Astrocyte (in vitro differentiated cells and primary cell): ENCODE measurements around the gene KNL1. TPM values are rescaled to one million over a fixed set of nuclear protein-coding genes. Genes with fewer than 3 reads are reported as not detected.
A peak's percentile ranks its signal among the peaks of the same experiment; 100 is the strongest.

ENCODE experiments used
- DNase-seq: peaks from one replicate; pipeline ENCODE4 v3.0.0-alpha.2; 2010; ENCODE audit warnings: low read depth
- FAIRE-seq: peaks from 2 replicates; lab custom pipeline; 2011; peaks lifted over from hg19 to GRCh38; lab: Jason Lieb, UNC
- H2AFZ ChIP-seq: 2 replicates; pipeline ENCODE4 v1.6.0; 2012; ENCODE audit warnings: low read depth, low read length, inconsistent platforms
- H3K27ac ChIP-seq: 2 replicates; pipeline ENCODE4 v1.5.1; 2011; ENCODE audit warnings: low read depth, low read length, inconsistent platforms
- H3K27me3 ChIP-seq: 2 replicates; pipeline ENCODE4 v1.6.0; 2011; ENCODE audit warnings: low read length, inconsistent platforms; ENCODE audit not compliant: insufficient read depth
- H3K36me3 ChIP-seq: 2 replicates; pipeline ENCODE4 v1.5.1; 2011; ENCODE audit warnings: low read length, inconsistent platforms; ENCODE audit not compliant: insufficient read depth
- H3K4me1 ChIP-seq: 2 replicates; pipeline ENCODE4 v1.5.1; 2011; ENCODE audit warnings: low read length, inconsistent platforms; ENCODE audit not compliant: insufficient read depth
- H3K4me2 ChIP-seq: 2 replicates; pipeline ENCODE4 v1.6.0; 2012; ENCODE audit warnings: low read length, inconsistent platforms
- H3K4me3 ChIP-seq: 2 replicates; pipeline ENCODE4 v1.5.1; 2011; ENCODE audit warnings: low read depth, mild to moderate bottlenecking, low read length, inconsistent platforms; ENCODE audit not compliant: insufficient read depth
- H3K79me2 ChIP-seq: 2 replicates; pipeline ENCODE4 v1.6.0; 2012; ENCODE audit warnings: mild to moderate bottlenecking, low read length, inconsistent platforms; ENCODE audit not compliant: insufficient read depth
- H3K9ac ChIP-seq: 2 replicates; pipeline ENCODE4 v1.6.0; 2012; ENCODE audit warnings: mild to moderate bottlenecking, low read length, inconsistent platforms
- H3K9me3 ChIP-seq: 2 replicates; pipeline ENCODE4 v1.5.1; 2012; ENCODE audit warnings: low read depth, mild to moderate bottlenecking, low read length, inconsistent platforms; ENCODE audit not compliant: insufficient read depth
- H4K20me1 ChIP-seq: 2 replicates; pipeline ENCODE4 v1.6.0; 2012; ENCODE audit warnings: low read length, inconsistent platforms; ENCODE audit not compliant: insufficient read depth
- H3K27ac Mint-ChIP-seq: one replicate; pipeline ENCODE4 v1.8.0; 2021; ENCODE audit warnings: mild to moderate bottlenecking, mixed read lengths; ENCODE audit not compliant: unreplicated experiment
- H3K27me3 Mint-ChIP-seq: one replicate; pipeline ENCODE4 v1.8.0; 2021; ENCODE audit warnings: low read depth, mixed read lengths; ENCODE audit not compliant: unreplicated experiment
- H3K36me3 Mint-ChIP-seq: one replicate; pipeline ENCODE4 v1.8.0; 2021; ENCODE audit warnings: low read depth, mixed read lengths; ENCODE audit not compliant: unreplicated experiment
- H3K4me1 Mint-ChIP-seq: one replicate; pipeline ENCODE4 v1.8.0; 2021; ENCODE audit warnings: low read depth, mixed read lengths; ENCODE audit not compliant: unreplicated experiment
- H3K4me3 Mint-ChIP-seq: one replicate; pipeline ENCODE4 v1.8.0; 2021; ENCODE audit warnings: mild to moderate bottlenecking, moderate library complexity, mixed read lengths; ENCODE audit not compliant: unreplicated experiment
- H3K9me3 Mint-ChIP-seq: one replicate; pipeline ENCODE4 v1.8.0; 2021; ENCODE audit warnings: mild to moderate bottlenecking, mixed read lengths; ENCODE audit not compliant: unreplicated experiment
- CTCF ChIP-seq: IDR thresholded peaks from 2 replicates; pipeline ENCODE4 v1.5.1; 2011; ENCODE audit warnings: low read depth, mild to moderate bottlenecking, inconsistent platforms, low read length, moderate library complexity; ENCODE audit not compliant: insufficient read depth
- EZH2 ChIP-seq: IDR thresholded peaks from 2 replicates; pipeline ENCODE4 v1.6.1; 2012; ENCODE audit warnings: mild to moderate bottlenecking, low read length, inconsistent platforms; ENCODE audit not compliant: insufficient read depth
- total RNA-seq: library from RNA; stranded (reverse); gene quantifications from 2 replicates; pipeline ENCODE4 v1.2.1, GENCODE V29; 2021

KNL1 gene
- total RNA-seq, 1 donor from 2014 or later, result 3.3 TPM

- Histone ChIP-seq H3K4me3 (no peak overlapping the region), H3K27ac (no peak overlapping the region), H4K20me1 (no peaks in the 10 kb centered on the region), H3K4me2 (no peak overlapping the region), H3K79me2 (no peaks in the 10 kb centered on the region), H3K4me1 (no peaks in the 10 kb centered on the region), H3K9ac (no peak overlapping the region), H3K9me3 (no peaks in the 10 kb centered on the region), H2AFZ (no peak overlapping the region), H3K27me3 (no peaks in the 10 kb centered on the region), H3K36me3 (peaks cover 9% of the 10 kb centered on the region)
- no peaks in the 10 kb centered on the region for H3K27me3 Mint-ChIP-seq
- no peak for FAIRE-seq
- no peaks in the 10 kb centered on the region for H3K9me3 Mint-ChIP-seq
- no peaks in the 10 kb centered on the region for H3K36me3 Mint-ChIP-seq
- no peak overlapping the region for H3K4me3 Mint-ChIP-seq
- H3K27ac Mint-ChIP-seq, result no peak overlapping the region
- DNase-seq, result peak; percentile 29
- TF ChIP-seq CTCF, result no peak
- no peak for TF ChIP-seq EZH2
- no peaks in the 10 kb centered on the region for H3K4me1 Mint-ChIP-seq
Observed at GRCh38 chr15:40633178-40633577, 39.1 kb downstream of the KNL1 start.

- no peak for FAIRE-seq
- H3K4me3 Mint-ChIP-seq, result no peak overlapping the region
Observed at GRCh38 chr15:40637221-40637745, 43.2 kb downstream of the KNL1 start.

More at GRCh38 chr15:40637221-40637745, 43.2 kb downstream of the KNL1 start:
- H3K9ac ChIP-seq, result no peak overlapping the region
- H3K4me2 ChIP-seq, result no peak overlapping the region
- no peaks in the 10 kb centered on the region for H3K27me3 Mint-ChIP-seq
- no peak overlapping the region for H2AFZ ChIP-seq
- H3K4me1 ChIP-seq, result no peaks in the 10 kb centered on the region
- H3K9me3 Mint-ChIP-seq, result no peaks in the 10 kb centered on the region
- H3K4me3 ChIP-seq, result no peak overlapping the region
- H3K27me3 ChIP-seq, result no peaks in the 10 kb centered on the region
- no peak overlapping the region for H3K27ac Mint-ChIP-seq
- no peaks in the 10 kb centered on the region for H3K9me3 ChIP-seq
- no peaks in the 10 kb centered on the region for H4K20me1 ChIP-seq
- DNase-seq, result peak; percentile 23
- no peaks in the 10 kb centered on the region for H3K36me3 Mint-ChIP-seq
- TF ChIP-seq EZH2 (no peak), CTCF (no peak)
- no peaks in the 10 kb centered on the region for H3K79me2 ChIP-seq
- H3K4me1 Mint-ChIP-seq, result no peaks in the 10 kb centered on the region
- peaks cover 4% of the 10 kb centered on the region for H3K36me3 ChIP-seq
- no peak overlapping the region for H3K27ac ChIP-seq
